Measurements from ENCODE around the gene RUNX1.

Gene RUNX1

DNA sequence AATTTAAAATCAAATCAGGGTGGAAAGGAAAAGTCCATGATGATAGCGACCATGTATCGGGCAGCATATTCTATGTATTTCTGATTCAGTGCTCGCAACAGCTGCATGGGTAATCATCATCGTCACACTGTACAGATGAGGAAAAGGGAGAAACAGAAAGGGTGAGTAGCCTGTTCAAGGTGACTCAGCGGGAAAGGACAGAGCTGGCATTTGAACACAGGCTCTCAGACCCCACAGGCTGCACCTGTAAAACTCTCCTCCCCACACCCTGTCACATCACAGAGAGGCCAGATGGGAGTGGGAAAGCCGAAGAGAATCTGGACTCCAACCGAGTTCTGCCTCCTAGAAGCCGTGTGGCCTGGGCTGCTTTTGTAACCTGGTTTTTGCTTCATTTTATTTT is 14.0 kb downstream of the RUNX1 start:
- no peak for DNase-seq

DNA sequence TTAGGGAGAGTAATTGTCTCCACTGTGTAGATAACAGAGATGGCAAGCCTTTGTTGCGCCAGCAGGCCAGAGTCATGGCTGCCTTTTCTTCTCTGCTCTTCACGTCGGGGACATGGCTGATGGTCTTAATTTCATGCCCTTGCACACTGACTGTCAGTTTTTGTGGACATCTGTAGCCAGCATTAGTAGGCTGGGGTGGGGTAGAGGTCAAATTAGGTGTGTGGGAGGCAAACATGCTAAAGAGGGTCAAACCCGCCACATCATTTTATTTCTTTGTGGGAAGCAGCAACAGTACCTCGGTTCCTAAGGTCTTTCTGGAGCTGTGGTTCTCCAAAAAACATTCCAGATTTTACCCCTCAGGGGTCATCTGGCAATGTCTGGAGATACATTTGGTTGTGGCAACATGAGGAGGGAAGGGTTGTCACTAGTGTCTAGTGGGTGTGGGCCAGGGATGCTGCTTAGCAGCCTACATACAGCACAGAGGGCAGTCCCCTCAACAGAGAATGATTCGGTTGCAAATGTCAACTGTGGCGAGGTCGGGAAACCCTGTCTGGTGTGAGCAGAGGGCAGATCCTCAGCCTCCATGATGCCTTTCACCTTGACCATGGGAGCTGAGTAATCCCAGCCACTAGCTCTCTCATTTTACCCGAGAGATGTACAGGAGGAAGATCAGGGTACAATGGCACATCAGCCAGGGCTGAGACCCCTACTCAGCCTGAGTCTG is 14.7 kb downstream of the RUNX1 start:
- DNase-seq, result no peak

DNA sequence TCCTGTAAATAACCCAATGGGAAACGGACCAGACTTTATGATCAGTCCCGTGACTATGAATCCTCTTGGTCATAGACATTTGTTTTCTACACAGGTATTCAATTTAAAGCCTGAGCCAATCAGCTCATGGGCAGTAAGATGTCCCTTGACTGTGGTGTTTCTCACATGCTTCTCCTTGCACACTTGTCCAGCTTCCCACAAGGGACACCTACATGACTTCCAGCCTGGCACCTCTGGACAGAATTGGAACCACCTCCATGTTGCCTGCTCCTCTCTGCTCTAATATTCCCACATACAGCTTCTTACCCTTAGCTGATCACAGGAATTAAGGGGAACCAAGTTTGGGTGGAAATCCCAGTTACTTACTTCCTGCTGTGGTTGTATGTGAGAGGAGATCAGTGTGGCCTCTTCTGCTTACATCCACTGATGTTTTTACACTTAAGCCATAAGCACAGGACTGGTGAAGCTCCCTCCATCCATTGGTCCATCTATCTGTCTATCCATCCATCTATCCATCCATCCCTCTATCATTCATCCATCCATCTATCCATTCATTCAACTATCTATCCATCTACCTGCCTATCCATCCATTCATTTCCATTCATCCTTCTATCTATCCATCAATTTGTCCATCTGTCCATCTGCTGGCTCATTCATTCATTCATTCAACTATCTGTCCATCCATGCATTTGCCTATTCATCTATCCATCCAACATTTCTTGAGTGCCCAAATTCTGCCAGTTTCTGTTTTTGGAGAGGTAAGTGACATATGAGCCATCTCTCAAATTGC is 16.4 kb downstream of the RUNX1 start:
- DNase-seq, result no peak

DNA sequence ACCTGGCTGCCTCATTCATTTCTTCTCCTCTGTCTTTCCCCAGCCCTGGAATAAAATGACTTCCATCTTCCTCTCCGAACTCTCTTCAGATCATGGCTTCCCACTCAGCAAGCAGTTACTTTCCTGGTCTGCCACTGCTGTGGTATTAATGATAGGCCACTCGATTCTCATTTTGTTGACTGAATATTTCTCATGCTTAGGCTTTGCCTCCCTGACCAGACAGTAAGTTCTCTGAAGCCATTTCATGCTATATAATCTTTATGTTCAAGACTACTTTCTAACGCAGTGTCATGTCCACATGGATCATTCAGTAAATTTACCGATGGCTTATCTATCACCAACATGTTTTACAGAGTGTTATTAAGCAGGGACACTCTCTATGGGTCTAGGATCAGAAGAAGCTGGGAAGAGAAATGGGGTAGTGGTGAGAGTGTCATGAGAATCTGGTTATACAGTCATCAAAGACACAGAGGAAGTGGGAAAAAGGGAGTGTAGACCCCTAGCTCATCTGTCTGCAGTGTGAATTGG is 20.6 kb downstream of the RUNX1 start:
- no peak for DNase-seq

DNA sequence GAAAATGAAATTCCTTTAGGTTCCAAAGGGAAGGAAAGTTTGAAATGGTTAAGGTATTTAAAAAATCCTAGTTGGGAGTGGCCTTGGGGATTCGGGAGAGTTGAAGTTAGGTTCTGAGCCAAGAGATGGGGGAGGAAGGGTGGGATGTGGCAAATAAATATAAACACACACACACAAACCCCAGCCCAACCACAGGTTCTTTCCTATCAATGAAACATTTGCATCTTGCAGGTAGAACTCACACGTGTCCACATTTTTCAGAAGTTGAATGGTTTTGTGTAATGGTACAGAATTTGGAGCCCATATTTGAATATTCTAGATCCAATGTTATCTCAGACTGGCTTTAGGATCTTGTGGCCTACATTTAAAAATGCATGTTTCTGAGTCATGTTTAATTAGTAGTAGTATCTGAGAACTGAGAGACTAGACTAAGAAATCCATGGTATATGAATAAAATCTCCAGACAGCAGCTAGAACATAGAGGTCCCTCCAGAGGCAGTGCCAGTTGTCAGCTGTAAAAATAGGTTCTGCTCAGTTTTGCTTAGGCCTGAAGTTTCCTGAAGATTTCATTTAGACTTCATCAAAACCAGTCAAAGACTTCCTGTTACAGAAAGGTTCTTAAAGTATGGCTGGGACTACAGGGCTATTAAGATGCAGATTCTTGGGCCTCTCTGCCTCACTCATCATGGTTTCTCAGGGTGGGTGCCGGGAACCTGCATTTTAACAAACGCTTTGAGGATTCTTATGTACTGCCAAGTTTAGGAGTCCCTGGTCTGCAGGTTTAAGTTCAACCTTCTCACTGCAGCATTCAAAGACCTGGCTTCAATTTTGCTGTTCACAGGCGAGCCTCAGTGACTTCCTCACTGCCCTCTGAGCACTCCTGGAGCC is 21.3 kb downstream of the RUNX1 start:
- DNase-seq, result no peak

DNA sequence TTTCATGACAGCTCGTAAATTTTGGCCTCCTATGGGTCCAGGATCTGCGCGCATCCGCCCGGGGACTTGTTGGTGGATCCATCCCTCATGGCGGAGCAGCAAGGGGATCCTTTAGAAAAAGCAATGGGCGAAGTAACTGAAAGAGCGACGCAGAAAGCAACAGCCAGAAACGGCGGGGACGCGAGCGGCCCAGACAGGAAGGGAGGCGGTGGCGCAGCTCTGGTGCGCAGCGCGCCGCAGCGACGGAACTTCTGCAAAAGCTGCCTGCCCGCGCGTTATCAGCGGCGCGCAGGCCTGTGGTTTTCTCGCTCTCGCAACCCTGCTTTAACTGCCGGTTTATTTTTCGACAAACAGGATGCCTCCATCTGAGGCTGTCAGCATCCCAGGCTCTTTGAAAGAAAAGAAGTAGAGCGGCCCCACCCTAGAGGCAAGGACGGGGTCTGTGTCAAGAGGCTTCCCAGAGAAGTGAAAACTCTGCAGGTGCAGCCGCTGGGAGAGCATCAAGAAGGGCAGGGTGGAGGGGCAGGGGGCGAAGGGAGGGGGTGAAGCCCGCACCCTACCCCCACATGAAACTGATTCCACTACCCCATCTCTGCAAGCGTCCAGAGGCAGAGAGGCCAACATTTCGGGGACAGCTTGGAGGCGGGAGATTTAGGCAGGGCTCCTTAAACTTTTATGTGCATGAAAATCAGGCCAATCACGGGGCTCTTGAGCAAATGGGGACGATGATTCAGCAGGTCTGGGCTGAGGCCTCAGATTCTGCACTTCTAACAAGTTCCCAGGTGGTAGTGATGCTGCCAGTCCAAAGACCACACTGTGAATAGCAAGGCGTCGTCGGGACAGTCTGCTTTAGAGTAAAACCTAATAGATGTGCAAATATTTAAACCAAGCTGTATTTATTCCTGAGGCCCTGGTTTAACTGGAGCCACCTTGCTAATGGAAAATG is 22.2 kb downstream of the RUNX1 start:
- peak; percentile 70 for DNase-seq

DNA sequence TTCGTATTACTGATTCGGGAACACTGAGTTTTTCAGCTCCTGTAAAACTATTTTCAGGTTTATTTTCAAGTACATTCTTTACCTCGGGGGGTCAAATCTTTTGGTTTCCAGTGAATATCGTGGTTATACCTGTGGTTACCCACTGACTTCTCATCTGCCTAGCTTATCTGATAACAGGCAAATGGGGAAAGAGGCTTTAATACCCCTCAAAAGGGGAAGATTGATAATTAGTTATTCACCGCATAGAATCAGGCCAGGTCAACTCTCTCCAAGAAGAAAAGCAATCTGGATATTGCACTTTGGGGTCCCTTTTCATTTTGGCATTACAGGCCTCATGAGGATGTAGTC is 23.0 kb downstream of the RUNX1 start:
- DNase-seq, result no peak

DNA sequence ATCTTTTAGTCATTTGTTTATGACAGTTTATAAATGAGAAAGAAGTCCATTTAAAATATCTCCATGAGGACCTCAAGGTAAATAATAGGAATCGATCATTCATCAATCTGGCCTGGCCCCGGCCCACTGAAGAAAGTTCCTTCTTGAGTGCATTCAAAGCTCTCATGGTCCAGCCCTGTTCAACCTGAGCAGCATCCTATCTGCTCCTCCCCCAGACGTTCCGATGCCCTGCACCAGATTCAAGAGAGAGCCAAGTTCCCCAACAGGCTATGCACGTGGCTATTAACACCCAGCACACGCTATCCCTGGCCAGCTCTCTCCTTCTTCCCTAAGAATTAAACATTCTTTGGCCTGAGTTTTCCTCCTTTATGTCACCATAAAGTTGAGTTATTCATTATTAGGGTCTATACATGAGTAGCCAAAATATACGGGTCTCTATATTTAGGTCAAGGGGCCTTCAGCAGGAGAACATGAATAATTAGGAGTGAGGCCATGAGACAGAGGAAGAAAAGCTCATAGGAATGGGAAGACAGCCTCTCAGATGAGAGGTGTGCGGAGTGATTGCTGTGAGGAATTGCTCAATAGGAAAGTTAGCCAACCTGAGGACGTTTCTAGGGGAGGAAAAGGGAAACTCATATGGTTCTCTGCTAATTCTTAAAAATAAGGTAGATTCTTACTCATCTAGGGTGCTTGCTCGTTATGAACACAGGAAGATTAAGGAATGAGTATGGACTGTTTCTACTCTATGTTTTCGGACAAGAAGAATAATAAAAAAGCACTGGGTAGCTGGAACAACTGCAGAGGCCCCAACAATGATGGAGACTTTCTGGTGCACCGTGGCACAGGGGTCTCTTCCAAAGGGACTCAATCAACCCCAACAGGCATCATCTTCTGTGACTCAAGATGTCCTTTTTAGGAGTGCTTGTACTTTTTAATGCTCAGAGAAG is 23.6 kb downstream of the RUNX1 start:
- no peak for DNase-seq

DNA sequence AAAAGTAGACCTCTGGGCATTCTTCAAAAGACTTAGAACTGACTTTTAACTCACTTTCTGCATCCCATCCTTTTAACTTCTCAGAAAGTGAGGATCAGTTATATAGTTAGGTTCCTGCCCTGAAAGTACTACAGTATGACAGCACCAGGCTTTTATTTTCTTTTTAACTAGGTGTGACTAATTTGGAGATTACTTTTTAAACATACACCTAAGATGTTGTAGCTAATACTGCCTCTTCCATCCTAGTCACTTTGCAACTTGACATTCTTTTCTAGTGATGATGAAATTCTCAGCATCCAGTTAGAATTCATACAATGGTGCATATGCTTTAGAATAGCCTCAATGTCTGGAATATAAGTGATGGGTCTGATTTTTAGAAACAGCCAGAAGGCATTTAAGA is 24.6 kb downstream of the RUNX1 start:
- no peak for DNase-seq

DNA sequence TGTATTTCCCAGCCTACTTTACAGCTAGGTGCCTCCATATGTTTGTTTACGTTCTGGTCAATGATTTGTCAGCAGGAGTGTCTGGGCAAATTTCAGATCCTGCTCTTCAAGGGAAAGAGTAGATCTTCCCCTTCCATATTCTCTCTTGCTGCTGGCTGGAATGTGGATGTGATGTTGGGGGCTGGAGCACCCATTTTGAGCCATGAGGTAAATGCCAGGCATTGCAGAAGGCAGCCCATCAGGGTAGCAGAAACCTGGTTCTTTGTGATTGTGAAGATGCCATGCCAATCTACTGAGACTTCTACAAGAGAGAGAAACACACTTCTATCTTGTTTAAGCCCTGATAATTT is 25.1 kb downstream of the RUNX1 start:
- DNase-seq, result no peak

DNA sequence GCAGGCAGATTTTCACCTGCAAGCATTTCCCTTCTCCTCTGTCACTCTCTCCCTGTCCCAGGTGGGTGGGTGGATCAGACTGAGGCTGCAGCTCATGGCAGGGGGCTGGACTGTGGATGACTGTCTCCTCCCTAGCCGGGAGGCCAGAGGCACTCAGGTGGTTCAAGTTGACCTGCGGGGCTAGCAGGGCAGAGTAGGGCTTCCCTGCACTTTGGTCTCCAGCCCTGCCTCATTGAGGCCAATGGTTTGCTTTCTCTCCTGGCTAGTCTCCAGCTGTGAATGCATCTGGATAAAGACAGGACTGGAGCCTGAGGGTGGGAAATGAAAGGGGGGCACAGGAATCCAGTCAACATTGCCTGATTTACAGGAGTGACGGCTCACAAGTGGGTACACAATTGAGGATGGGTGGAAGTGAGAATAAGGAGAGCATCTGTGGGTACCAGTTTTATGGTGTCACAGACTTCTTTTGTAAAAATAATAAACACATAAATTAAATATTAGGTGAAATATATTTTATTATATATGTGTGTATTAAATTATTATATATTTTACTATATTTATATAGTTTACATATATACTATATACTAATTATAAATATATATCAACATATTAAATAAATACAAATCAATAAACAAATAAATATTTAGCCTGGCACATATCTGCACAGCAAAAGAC is 25.6 kb downstream of the RUNX1 start:
- no peak for DNase-seq

DNA sequence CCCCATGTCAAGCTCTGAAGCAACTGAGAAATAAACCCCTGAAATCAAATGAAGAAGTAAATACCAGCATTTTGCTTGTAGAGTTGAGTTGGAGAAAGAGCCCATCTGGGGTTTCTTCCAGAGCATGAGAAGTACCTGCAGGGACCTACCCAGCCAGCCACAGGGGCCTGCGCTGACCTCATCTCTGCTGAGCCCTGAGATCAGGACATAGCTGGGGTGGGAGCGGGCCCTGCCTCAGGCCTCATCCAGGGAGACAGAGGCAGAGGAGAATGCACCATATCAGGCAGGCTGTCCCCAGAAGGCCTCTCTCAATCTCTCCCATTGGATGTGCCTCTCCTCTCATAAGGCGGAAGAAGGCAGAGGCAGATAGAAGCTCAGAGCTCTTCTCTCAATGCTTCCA is 27.6 kb downstream of the RUNX1 start:
- DNase-seq, result no peak

DNA sequence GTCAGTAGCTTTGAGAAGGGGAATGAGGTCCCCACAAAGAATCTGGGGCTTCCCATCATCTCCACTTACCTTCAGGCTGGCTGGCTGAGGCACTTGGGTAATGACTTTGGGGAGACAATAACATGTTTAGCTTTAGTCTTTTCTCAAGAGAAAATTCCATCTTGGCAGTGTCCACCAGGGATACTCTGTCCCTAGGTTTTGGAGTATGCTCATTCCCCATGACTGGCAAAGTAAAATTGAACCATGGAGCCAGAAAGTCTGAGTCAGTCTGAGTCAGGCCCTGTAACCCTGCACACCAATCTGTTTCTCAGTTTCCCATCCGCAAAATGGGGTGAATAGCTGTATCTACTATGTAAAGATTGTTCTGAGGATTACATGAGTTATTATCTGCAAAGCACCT is 28.2 kb downstream of the RUNX1 start:
- no peak for DNase-seq

DNA sequence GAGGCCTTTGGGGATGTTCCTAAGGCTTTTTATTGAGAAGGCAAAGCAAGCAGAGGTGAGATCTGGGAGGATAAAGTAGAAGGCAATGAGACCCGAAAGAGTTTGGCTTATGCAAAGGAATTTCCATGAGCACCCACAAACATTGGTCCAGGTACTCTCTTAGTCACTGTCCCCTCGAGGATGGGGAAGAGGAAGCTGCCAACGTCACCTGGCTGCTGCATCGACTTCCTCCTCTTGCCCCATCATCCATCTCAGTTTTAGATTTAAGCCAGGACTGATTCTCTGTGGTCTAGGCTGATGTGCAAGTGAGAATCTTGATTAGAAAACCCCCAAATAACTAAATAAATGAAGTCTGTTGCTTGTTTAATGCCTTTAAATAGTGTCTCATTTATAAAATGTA is 28.7 kb downstream of the RUNX1 start:
- no peak for DNase-seq

DNA sequence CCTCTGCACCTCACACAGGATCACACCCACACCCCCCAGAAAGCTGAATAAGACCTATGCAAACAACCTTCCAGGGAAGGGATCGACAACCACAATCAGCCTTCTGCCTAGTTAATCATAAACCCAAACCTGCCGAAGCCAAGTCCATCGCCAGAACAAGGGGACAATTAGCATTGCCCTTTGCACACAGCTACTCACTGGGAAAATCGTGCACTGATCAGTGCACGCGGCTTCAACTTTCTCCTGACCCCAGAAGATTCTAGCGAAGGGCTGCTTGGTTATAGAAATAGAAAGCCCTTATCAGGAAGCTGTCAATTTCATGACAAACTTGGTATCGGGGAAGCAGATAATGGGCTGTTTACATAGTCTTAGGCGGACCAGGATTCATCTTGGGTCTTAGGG is 29.5 kb downstream of the RUNX1 start:
- no peak for DNase-seq

DNA sequence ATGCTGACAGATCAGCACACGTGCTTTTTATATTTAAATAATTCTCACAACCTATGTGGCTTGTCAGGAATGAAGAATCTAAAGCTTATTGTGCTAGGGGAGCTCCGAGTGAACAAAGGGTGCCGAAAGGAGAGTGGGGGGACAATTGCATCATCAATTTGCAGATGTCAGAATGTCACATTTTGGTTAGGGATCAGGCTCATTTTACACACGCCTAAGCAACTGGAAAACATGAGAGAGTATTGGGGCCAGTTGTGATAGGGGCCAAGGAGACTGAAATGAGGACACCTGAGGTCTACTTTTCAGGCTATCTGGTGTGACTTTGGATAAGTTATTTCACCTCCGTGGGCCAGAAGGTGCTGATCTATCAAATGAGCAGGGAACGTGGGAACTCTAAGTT is 31.8 kb downstream of the RUNX1 start:
- DNase-seq, result no peak

DNA sequence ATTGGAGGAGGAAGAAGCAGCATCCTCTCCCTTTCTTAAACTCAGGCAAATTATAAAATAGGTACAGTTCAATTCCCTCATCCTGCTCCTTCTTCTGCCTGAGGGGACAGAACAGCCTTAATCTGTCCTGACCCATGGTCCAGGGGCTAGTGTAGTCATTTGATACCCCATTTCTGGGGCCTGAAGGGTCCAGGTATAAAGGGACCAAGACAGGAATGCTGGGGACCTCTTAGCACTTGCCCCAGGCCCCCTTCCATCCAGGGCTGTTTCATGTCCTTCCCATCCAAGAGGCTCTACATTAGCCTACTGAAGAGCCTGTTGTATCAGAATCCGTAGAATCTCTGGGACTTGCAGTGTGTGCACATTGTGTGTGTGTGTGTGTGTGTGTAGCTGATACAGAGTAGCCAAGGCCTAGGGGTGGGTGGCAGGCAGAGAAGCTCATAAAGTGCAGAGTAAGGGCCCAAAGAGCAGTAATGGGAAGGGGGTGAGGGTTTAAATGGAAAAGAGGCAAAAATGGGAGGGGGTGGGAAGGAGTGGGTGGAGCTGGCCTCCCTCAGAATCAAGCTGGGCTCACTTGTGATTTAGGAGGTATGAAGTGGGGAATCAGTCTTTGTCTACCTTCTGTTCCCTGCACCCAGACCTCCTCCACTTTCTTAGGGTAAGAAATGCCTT is 32.4 kb downstream of the RUNX1 start:
- no peak for DNase-seq

DNA sequence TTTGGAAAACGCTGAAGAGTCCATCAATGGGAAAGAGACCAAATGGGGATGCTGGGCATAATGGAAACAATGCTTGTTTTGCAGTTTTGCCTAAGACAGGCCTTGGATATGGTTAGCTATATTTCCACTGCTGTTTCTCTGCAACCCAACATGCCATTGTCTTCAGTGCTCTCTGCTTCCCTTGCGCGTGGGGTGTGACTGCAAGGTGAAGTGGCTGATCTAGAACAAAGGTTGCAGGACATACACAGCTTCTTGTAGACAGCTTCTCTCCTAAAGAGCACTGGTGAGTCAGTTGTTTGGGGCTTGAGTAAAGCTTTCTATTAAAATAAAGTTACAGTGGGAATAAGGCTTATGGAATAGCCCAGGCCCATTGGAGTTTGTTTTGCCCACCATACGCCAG is 33.0 kb downstream of the RUNX1 start:
- DNase-seq, result no peak

DNA sequence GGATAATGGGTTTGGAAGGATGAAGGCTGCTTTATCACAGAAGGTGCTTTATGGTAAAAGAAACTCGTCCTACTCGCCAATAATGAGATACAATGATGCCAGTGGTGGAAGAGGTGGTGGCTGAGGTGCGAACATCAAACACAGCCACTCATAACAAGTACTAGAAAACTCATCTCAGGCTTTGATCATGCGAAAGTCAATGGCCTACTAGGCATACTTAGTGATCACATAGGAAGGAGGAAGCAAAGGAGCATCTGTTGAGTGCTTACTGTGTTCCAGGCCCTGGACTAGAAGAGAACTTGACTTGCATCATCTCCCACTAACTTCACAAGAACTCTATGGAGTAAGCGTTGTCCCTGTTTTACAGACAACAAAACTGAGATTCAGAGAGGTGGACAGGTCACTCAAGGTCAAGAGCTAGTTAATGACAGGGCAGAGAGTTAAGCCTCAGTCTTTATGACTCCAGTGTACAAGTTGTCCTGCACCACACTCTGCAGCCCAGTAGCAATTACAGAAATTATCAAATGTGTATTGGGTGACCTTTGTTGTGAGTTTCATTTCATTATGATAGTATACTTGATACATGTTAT is 33.6 kb downstream of the RUNX1 start:
- DNase-seq, result no peak
